GM21717 (cell line): ENCODE results near the gene ATP11A.

ENCODE experiments used
- ATAC-seq: cut with Tn5 transposase; IDR thresholded peaks from one replicate; pipeline ENCODE4 v1.9.1; 2021; ENCODE audit warnings: mild to moderate bottlenecking, moderate library complexity; ENCODE audit not compliant: unreplicated experiment

Gene ATP11A

GRCh38 chr13:112690283-112690929 is 568 bp downstream of the ATP11A start:
- peak; percentile 27 for ATAC-seq

- ATAC-seq = no peak
These were observed 2.3 kb downstream of the ATP11A start for GRCh38 chr13:112692104-112692503.

- no peak for ATAC-seq
These were observed 2.7 kb downstream of the ATP11A start for GRCh38 chr13:112692586-112692985.

GRCh38 chr13:112693831-112694497 is 4.1 kb downstream of the ATP11A start:
- ATAC-seq = no peak

GRCh38 chr13:112695121-112695520 is 5.3 kb downstream of the ATP11A start:
- ATAC-seq = no peak

GRCh38 chr13:112696001-112696868 is 6.4 kb downstream of the ATP11A start:
- ATAC-seq = no peak

- ATAC-seq = no peak
These were observed 7.1 kb downstream of the ATP11A start for GRCh38 chr13:112696869-112697465.

GRCh38 chr13:112697756-112698655 is 8.2 kb downstream of the ATP11A start:
- no peak for ATAC-seq

- ATAC-seq = no peak
These were observed 9.6 kb downstream of the ATP11A start for GRCh38 chr13:112699322-112699918.

GRCh38 chr13:112700291-112701060 is 10.6 kb downstream of the ATP11A start:
- no peak for ATAC-seq

GRCh38 chr13:112702341-112702985 is 12.6 kb downstream of the ATP11A start:
- no peak for ATAC-seq

- ATAC-seq = no peak
These were observed 13.1 kb downstream of the ATP11A start for GRCh38 chr13:112702986-112703379.

GRCh38 chr13:112703449-112704284 is 13.8 kb downstream of the ATP11A start:
- no peak for ATAC-seq

- ATAC-seq = no peak
These were observed 14.7 kb downstream of the ATP11A start for GRCh38 chr13:112704308-112705145.

- no peak for ATAC-seq
These were observed 15.4 kb downstream of the ATP11A start for GRCh38 chr13:112705286-112705685.

- no peak for ATAC-seq
These were observed 16.3 kb downstream of the ATP11A start for GRCh38 chr13:112706171-112706570.
